OCI-LY7 (cell line): ENCODE data around the gene PCID2. TPM values are rescaled to one million over a fixed set of nuclear protein-coding genes. Genes with fewer than 3 reads are reported as not detected.
"Not testable (repeated sequence)": the region's sequence is repeated elsewhere in the genome, so short reads cannot be mapped to it uniquely, and the experiment has no call there.

Experiments
- BruUV-seq: library from RNA; stranded (reverse); fragments of 400-500 nt; replicated peaks from 2 replicates; lab custom pipeline; 2021; lab: Mats Ljungman, UMichigan
- CTCF ChIA-PET: fragments of 300-600 bp; sonication (Branson Sonifier 250); formaldehyde crosslinking; loops from one replicate; lab custom pipeline; 2022; ENCODE audit warnings: antibody characterized with exemption; ENCODE audit not compliant: unreplicated experiment; lab: Charles Lee
- POLR2A ChIA-PET: fragments of 300-600 bp; sonication (Branson Sonifier 250); formaldehyde crosslinking; loops from one replicate; lab custom pipeline; 2022; ENCODE audit warnings: antibody characterized with exemption; lab: Charles Lee
- DNase-seq: peaks from one replicate; pipeline ENCODE4 v3.0.0-alpha.2; 2015; ENCODE audit warnings: low spot score
- H2AFZ ChIP-seq: fragments of 200-600 bp; sonication (generic), shearing (Covaris generic); 2 replicates; pipeline ENCODE4 v1.6.1; 2014; ENCODE audit warnings: mild to moderate bottlenecking, antibody characterized with exemption, low read length, moderate library complexity
- H3K27ac ChIP-seq: fragments of 200-600 bp; sonication (generic); 2 replicates; pipeline ENCODE4 v1.5.1; 2014; ENCODE audit warnings: mixed run types, low read depth, mild to moderate bottlenecking, moderate library complexity, low read length, inconsistent platforms; ENCODE audit not compliant: poor library complexity, severe bottlenecking
- H3K36me3 ChIP-seq: fragments of 200-600 bp; sonication (generic); 2 replicates; pipeline ENCODE4 v1.6.1; 2014; ENCODE audit warnings: mild to moderate bottlenecking, antibody characterized with exemption, low read length, moderate library complexity, mixed read lengths; ENCODE audit not compliant: insufficient read depth
- H3K4me1 ChIP-seq: fragments of 200-600 bp; sonication (generic); 2 replicates; pipeline ENCODE4 v1.5.1; 2014; ENCODE audit warnings: mild to moderate bottlenecking, low read length; ENCODE audit not compliant: insufficient read depth, poor library complexity, severe bottlenecking
- H3K4me2 ChIP-seq: fragments of 200-600 bp; sonication (generic); 2 replicates; pipeline ENCODE4 v1.6.1; 2014; ENCODE audit warnings: mild to moderate bottlenecking, low read length
- H3K4me3 ChIP-seq: fragments of 200-600 bp; sonication (generic); 2 replicates; pipeline ENCODE4 v1.5.1; 2014; ENCODE audit warnings: mild to moderate bottlenecking, low read depth, low read length; ENCODE audit not compliant: poor library complexity, severe bottlenecking
- H3K79me2 ChIP-seq: fragments of 200-600 bp; sonication (generic); 2 replicates; pipeline ENCODE4 v1.6.1; 2016; ENCODE audit warnings: low read depth, mild to moderate bottlenecking, low read length, moderate library complexity, mixed read lengths; ENCODE audit not compliant: insufficient read depth
- H3K9me2 ChIP-seq: fragments of 200-600 bp; sonication (generic); 2 replicates; pipeline ENCODE4 v1.6.1; 2016; ENCODE audit warnings: mild to moderate bottlenecking, low read length, mixed read lengths; ENCODE audit not compliant: insufficient read depth
- H3K9me3 ChIP-seq: fragments of 200-600 bp; sonication (generic); 2 replicates; pipeline ENCODE4 v1.6.1; 2014; ENCODE audit warnings: mild to moderate bottlenecking, mixed run types, low read length, mixed read lengths
- H4K20me1 ChIP-seq: fragments of 200-600 bp; sonication (generic); 2 replicates; pipeline ENCODE4 v1.6.1; 2014; ENCODE audit warnings: mild to moderate bottlenecking, antibody characterized with exemption, low read length, moderate library complexity, mixed read lengths; ENCODE audit not compliant: insufficient read depth
- CTCF ChIP-seq: fragments of 200-600 bp; sonication (generic); conservative IDR thresholded peaks from 2 replicates; pipeline ENCODE4 v1.5.1; 2014; ENCODE audit warnings: mild to moderate bottlenecking, antibody characterized with exemption, low read length, moderate library complexity, mixed read lengths
- EZH2phosphoT487 ChIP-seq: fragments of 200-600 bp; sonication (generic); IDR thresholded peaks from 2 replicates; pipeline ENCODE4 v1.6.1; 2018; ENCODE audit warnings: low read depth, borderline replicate concordance, mild to moderate bottlenecking, mixed run types, antibody characterized with exemption, low read length, moderate library complexity, mixed read lengths
- intact Hi-C: fragments of 100-400 bp; cut with micrococcal nuclease; formaldehyde crosslinking; loops from one replicate; pipeline ENCODE4 v1.10.0; 2022; ENCODE audit not compliant: unreplicated experiment
- total RNA-seq, 2 experiments: library from RNA; depleted of rRNA in 1 of 2; stranded (reverse); fragments of >200 nt in 1 of 2; shearing (Covaris generic) in 1 of 2; gene quantifications; 2 replicates each; pipeline ENCODE4 v1.2.3, GENCODE V29; 2014 to 2022

The PCID2 gene
- total RNA-seq, 2 experiments from 2014 or later = 30.2 to 41.9 TPM

- H3K27ac ChIP-seq = no peak overlapping the region
- H4K20me1 ChIP-seq = no peaks in the 10 kb centered on the region
- H3K9me3 ChIP-seq = no peaks in the 10 kb centered on the region
- intact Hi-C loops = no loop called here
- H3K4me3 ChIP-seq = no peak overlapping the region
- H3K4me2 ChIP-seq = no peak overlapping the region
- no peaks in the 10 kb centered on the region for H3K79me2 ChIP-seq
- DNase-seq = no peak
- TF ChIP-seq EZH2phosphoT487 = no peak
- no peak for TF ChIP-seq CTCF
- no peak overlapping the region for H2AFZ ChIP-seq
- CTCF ChIA-PET = no interaction called here
- no peaks in the 10 kb centered on the region for H3K4me1 ChIP-seq
- H3K36me3 ChIP-seq = peaks cover 47% of the 10 kb centered on the region
- POLR2A ChIA-PET = no interaction called here
- BruUV-seq = no TSS peak
- no peaks in the 10 kb centered on the region for H3K9me2 ChIP-seq
Measured at GRCh38 chr13:113245849-113246796, 37.7 kb upstream of the PCID2 start.

DNA sequence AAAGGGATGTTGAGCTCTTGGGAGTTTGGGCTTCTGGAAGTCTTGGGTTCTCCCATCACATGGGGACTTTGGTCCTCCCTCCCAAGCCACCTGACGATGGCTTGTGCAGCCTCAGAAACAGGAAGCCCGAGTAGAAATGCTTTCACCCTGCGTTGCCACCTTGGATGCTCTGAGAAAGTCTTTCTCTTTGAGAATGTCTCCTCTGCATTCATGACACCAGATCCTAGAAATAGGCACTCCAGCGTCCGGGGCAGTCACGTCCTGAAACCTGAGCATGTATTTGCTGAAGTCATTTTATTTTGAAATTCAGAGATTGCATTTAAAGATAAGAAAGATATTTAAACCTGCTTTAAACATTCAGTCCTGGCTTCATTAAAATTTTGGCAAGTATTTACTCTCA lies 35.4 kb upstream of the PCID2 start:
- H3K4me1 ChIP-seq = no peaks in the 10 kb centered on the region
- H3K4me2 ChIP-seq = no peak overlapping the region
- no peak for TF ChIP-seq CTCF
- TF ChIP-seq EZH2phosphoT487 = no peak
- H4K20me1 ChIP-seq = no peaks in the 10 kb centered on the region
- intact Hi-C loops = no loop called here
- H3K9me3 ChIP-seq = no peaks in the 10 kb centered on the region
- ChIA-PET CTCF (no interaction called here), POLR2A (no interaction called here)
- H2AFZ ChIP-seq = no peak overlapping the region
- no peak overlapping the region for H3K4me3 ChIP-seq
- DNase-seq = no peak
- H3K27ac ChIP-seq = no peak overlapping the region
- H3K36me3 ChIP-seq = peaks cover 39% of the 10 kb centered on the region
- no peaks in the 10 kb centered on the region for H3K79me2 ChIP-seq
- no TSS peak for BruUV-seq
- no peaks in the 10 kb centered on the region for H3K9me2 ChIP-seq

DNA sequence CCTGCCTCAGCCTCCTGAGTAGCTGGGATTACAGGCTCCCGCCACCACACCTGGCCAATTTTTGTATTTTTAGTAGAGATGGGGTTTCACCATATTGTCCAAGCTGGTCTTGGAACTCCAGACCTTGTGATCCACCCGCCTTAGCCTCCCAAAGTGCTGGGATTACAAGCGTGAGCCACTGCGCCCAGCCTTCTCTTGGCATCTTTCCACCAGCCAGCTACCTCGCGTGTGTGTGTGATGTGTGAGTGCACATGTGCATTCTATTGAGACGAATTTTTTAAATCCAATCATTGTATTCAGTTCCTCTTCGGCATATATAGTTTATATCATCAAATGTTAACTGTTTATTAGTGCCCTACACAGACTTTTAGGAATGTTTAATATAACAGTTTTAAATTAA lies 33.2 kb upstream of the PCID2 start:
- H3K79me2 ChIP-seq, BruUV-seq, H3K4me1 ChIP-seq, H3K9me3 ChIP-seq, H3K4me2 ChIP-seq, intact Hi-C loops, H4K20me1 ChIP-seq, CTCF ChIA-PET, H3K27ac ChIP-seq, H2AFZ ChIP-seq, H3K4me3 ChIP-seq, H3K9me2 ChIP-seq, DNase-seq: not testable (repeated sequence)
- POLR2A ChIA-PET = interaction anchor here (0.6 to 0.7 kb wide), 3 partner anchors 18 to 216 kb away, joined by 3 to 5 read pairs (median 3); no protein-coding TSS in a partner anchor
- peaks cover 45% of the 10 kb centered on the region for H3K36me3 ChIP-seq
